SK-N-SH treated with all-trans-retinoic acid at 6 μM for 48 hours (cell line): ENCODE data around the gene PIAS1.

Experiments used
- ATAC-seq: fragments of 200-7000 bp; cut with Tn5 transposase; 3 replicates; pipeline ENCODE4 v1.9.1; 2020; ENCODE audit warnings: mild to moderate bottlenecking, moderate library complexity
- BACH2 ChIP-seq: fragments of 250-450 bp; sonication (Bioruptor Pico); IDR thresholded peaks from 2 replicates; pipeline ENCODE4 v1.9.0; 2021; ENCODE audit warnings: mild to moderate bottlenecking, borderline replicate concordance
- CREB5 ChIP-seq: fragments of 250-450 bp; sonication (Bioruptor Pico); IDR thresholded peaks from 2 replicates; pipeline ENCODE4 v1.5.1; 2020; ENCODE audit warnings: low read depth, mild to moderate bottlenecking, moderate library complexity
- CSDC2 ChIP-seq: fragments of 250-450 bp; sonication (Bioruptor Pico); IDR thresholded peaks from 2 replicates; pipeline ENCODE4 v1.5.0; 2020; ENCODE audit warnings: mild to moderate bottlenecking, moderate library complexity
- CSRNP3 ChIP-seq: fragments of 250-450 bp; sonication (Bioruptor Pico); IDR thresholded peaks from 2 replicates; pipeline ENCODE4 v1.5.1; 2021; ENCODE audit warnings: mild to moderate bottlenecking, moderate library complexity
- GLIS3 ChIP-seq: fragments of 250-450 bp; sonication (Bioruptor Pico); IDR thresholded peaks from 2 replicates; pipeline ENCODE4 v1.5.0; 2020; ENCODE audit warnings: mild to moderate bottlenecking, moderate library complexity
- ISL1 ChIP-seq: fragments of 250-450 bp; sonication (Bioruptor Pico); IDR thresholded peaks from 2 replicates; pipeline ENCODE4 v2.1.2; 2022; ENCODE audit warnings: mild to moderate bottlenecking, moderate library complexity
- PATZ1 ChIP-seq: fragments of 250-450 bp; sonication (Bioruptor Pico); IDR thresholded peaks from 2 replicates; pipeline ENCODE4 v1.8.0; 2020; ENCODE audit warnings: mild to moderate bottlenecking, moderate library complexity, borderline replicate concordance
- POU6F1 ChIP-seq: fragments of 250-450 bp; sonication (Bioruptor Pico); IDR thresholded peaks from 2 replicates; pipeline ENCODE4 v1.8.0; 2021; ENCODE audit warnings: low read depth, mild to moderate bottlenecking, moderate library complexity, borderline replicate concordance
- PPARA ChIP-seq: fragments of 250-450 bp; sonication (Bioruptor Pico); IDR thresholded peaks from 2 replicates; pipeline ENCODE4 v1.5.0; 2020; ENCODE audit warnings: mild to moderate bottlenecking, borderline replicate concordance
- SNAI2 ChIP-seq: fragments of 250-450 bp; sonication (Bioruptor Pico); IDR thresholded peaks from 2 replicates; pipeline ENCODE4 v1.5.0; 2020; ENCODE audit warnings: mild to moderate bottlenecking, moderate library complexity
- TCF4 ChIP-seq: fragments of 250-450 bp; sonication (Bioruptor Pico); IDR thresholded peaks from 2 replicates; pipeline ENCODE4 v1.8.0; 2021; ENCODE audit warnings: mild to moderate bottlenecking, moderate library complexity, borderline replicate concordance
- TOX ChIP-seq: fragments of 250-450 bp; sonication (Bioruptor Pico); IDR thresholded peaks from 2 replicates; pipeline ENCODE4 v1.8.0; 2021; ENCODE audit warnings: mild to moderate bottlenecking, moderate library complexity, borderline replicate concordance
- TSHZ2 ChIP-seq: fragments of 250-450 bp; sonication (Bioruptor Pico); IDR thresholded peaks from 2 replicates; pipeline ENCODE4 v1.5.0; 2020; ENCODE audit warnings: mild to moderate bottlenecking, moderate library complexity
- ZC3H10 ChIP-seq: fragments of 250-450 bp; sonication (Bioruptor Pico); IDR thresholded peaks from 2 replicates; pipeline ENCODE4 v1.5.1; 2021; ENCODE audit warnings: mild to moderate bottlenecking, moderate library complexity
- ZFP3 ChIP-seq: fragments of 250-450 bp; sonication (Bioruptor Pico); IDR thresholded peaks from 2 replicates; pipeline ENCODE4 v1.5.0; 2020; ENCODE audit warnings: mild to moderate bottlenecking, moderate library complexity
- ZFP30 ChIP-seq: fragments of 450-650 bp; formaldehyde crosslinking; IDR thresholded peaks from 2 replicates; pipeline ENCODE4 v1.5.0; 2022; ENCODE audit warnings: mild to moderate bottlenecking, moderate library complexity
- ZNF565 ChIP-seq: fragments of 450-650 bp; formaldehyde crosslinking; conservative IDR thresholded peaks from 2 replicates; pipeline ENCODE4 v1.5.0; 2020; ENCODE audit warnings: low read depth, mild to moderate bottlenecking, moderate library complexity
- ZNF8 ChIP-seq: fragments of 450-650 bp; formaldehyde crosslinking; IDR thresholded peaks from 2 replicates; pipeline ENCODE4 v1.5.0; 2020; ENCODE audit warnings: mild to moderate bottlenecking, moderate library complexity

The PIAS1 gene

GRCh38 chr15:68207176-68207935, 153.2 kb downstream of the PIAS1 start:
- ATAC-seq = no peak
- no peak for TF ChIP-seq SNAI2 (CRISPR knock-in tag)
- no peak for TF ChIP-seq TSHZ2 (CRISPR knock-in tag)
- no peak for TF ChIP-seq TCF4 (CRISPR knock-in tag)
- no peak for TF ChIP-seq TOX
- TF ChIP-seq ZFP3 (CRISPR knock-in tag) = no peak
- no peak for TF ChIP-seq CSDC2 (CRISPR knock-in tag)
- no peak for TF ChIP-seq ZNF565 (CRISPR knock-in tag)
- TF ChIP-seq POU6F1 (CRISPR knock-in tag) = no peak
- no peak for TF ChIP-seq BACH2 (CRISPR knock-in tag)
- TF ChIP-seq ISL1 (CRISPR knock-in tag) = no peak
- no peak for TF ChIP-seq GLIS3 (CRISPR knock-in tag)
- no peak for TF ChIP-seq CREB5 (CRISPR knock-in tag)

GRCh38 chr15:68208136-68208535, 154.0 kb downstream of the PIAS1 start:
- no peak for ATAC-seq
- TF ChIP-seq PPARA (CRISPR knock-in tag) (no peak), GLIS3 (CRISPR knock-in tag) (no peak), ZNF8 (no peak), PATZ1 (CRISPR knock-in tag) (no peak), TCF4 (CRISPR knock-in tag) (no peak), ZC3H10 (CRISPR knock-in tag) (no peak), ZFP3 (CRISPR knock-in tag) (no peak), BACH2 (CRISPR knock-in tag) (no peak), ZFP30 (CRISPR knock-in tag) (no peak), POU6F1 (CRISPR knock-in tag) (no peak), CSRNP3 (CRISPR knock-in tag) (no peak)
